Fibroblast of skin of back (primary cell): ENCODE results near the gene CD58.

ENCODE experiments used
- DNase-seq: peaks from one replicate; pipeline ENCODE4 v3.0.0-alpha.2; 2013

The CD58 gene

GRCh38 chr1:116491700-116492357 lies 79.0 kb downstream of the CD58 start:
- DNase-seq: no peak

DNA sequence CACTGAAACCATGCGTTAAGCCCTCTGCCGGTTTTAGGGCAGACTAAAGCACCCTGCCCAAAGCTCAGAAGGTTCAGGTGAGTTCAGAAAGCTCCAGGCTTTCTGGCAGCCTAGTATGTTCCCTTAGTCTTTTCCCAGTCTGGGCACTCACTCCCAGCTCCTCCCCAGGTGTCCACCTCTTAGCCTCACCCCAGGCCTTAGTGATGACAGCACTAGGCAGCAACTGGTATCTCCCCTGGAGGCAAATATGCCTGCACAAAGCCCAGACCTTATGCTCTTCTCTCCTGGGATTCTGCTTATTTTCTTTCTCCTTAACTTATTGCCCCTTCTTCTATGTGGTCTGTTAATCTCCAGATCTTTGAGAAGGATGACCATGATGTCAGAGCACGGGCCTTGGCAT lies 80.2 kb downstream of the CD58 start:
- no peak for DNase-seq

GRCh38 chr1:116489231-116489697 lies 81.6 kb downstream of the CD58 start:
- no peak for DNase-seq

DNA sequence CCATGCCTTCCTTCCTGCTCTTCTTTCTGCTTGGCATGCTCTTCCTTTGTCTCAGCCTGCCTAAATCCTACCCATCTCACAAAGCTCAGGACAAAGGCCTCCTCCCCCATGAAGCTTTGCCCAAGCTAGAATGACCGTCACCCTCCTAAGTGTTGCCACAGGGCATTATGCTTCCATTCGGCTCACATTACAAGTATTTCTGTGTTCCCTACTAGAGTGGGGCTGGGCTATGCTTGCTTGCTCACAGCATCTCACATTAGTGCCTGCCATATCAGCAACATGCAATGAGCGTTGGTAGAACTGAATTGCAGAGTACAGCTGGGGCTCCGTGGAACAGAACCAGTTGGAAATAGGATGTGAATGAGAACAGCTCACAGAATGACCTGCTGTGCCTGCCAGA lies 82.8 kb downstream of the CD58 start:
- DNase-seq: no peak

GRCh38 chr1:116487583-116487982 lies 83.2 kb downstream of the CD58 start:
- DNase-seq: no peak

GRCh38 chr1:116487031-116487430 lies 83.8 kb downstream of the CD58 start:
- DNase-seq: no peak

GRCh38 chr1:116486424-116486823 lies 84.4 kb downstream of the CD58 start:
- DNase-seq: peak; percentile 76

GRCh38 chr1:116485976-116486375 lies 84.8 kb downstream of the CD58 start:
- no peak for DNase-seq

- DNase-seq: peak; percentile 80
These were observed 85.6 kb downstream of the CD58 start for GRCh38 chr1:116485071-116485735.

DNA sequence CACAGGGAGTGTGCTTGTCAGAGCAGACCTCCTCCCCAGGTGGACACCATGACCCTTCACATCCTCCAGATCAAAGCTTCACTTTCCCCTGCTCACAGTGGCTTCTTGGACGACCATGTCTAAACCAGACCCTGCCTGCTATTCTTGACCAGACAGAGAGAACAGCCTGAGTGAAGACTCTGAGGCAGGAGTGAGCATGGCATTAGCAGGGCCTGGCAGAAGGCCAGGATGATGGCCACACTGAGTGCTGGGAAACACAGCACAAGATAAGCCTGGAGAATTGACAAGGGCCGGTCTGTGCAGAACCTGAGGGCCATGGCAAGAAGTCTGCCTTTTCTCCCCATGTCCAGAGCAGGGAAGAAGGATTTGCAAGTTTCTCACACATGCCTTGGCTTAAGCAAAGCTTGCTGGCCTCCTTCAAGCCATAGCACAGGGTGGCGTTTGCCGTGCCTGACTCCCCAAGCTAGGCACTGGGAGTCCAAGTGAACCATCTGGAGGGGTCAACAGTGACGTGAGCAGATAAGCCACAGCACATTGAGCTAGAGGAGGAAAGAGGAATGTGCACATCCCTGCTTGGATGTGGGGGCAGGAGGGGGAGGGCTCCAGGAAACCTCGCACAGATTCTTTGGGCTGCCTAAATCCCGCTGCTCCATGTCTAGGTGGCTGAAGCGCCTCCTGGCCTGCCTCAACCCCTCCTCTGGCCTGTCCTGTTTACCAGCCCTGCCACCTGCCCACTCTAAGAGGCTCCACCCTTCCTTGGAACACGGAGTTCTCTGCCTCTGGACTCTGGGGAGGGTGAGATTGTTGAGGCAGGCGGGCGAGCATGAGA lies 87.1 kb downstream of the CD58 start:
- no peak for DNase-seq

GRCh38 chr1:116482490-116482889 lies 88.3 kb downstream of the CD58 start:
- no peak for DNase-seq

DNA sequence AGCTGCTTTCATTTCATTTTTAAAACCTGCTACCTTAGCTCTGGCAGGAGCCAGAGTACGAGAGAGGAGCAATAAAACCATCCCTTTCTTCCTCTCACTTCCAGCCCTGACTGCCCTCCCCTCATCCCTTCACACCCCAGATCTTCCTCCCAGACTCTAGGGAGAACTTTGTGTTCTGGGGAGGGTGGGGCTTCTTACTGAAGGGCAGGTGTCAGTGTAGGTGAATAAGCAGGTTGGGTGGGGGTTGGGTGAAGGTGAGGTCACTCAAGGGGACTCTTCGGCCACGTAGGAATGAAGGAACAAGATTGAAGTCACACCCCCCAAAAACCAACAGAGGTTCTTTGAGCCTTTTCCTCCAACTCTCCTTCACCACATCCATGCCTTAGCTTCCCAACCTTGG lies 88.9 kb downstream of the CD58 start:
- no peak for DNase-seq

- DNase-seq: no peak
These were observed 92.2 kb downstream of the CD58 start for GRCh38 chr1:116478621-116479020.

DNA sequence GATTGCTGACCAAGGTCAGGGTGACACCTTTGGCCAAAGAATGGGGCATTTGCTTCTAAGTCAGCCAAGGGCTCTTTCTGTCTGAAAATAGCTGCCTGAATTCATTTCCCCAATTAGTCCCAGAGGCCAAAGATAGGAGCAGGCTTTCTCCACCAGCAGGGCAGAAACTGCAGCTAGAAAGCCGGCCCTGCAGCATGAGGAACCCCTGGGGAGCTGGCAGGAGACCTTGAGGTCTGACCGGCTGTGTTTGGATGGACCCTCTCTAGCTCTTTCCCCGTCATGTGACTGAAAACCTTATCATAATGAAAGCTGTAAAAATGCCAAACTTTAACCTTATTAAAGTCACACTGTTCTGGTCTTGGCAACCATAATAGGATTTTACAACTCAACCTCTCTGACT lies 93.4 kb downstream of the CD58 start:
- no peak for DNase-seq

- no peak for DNase-seq
These were observed 94.5 kb downstream of the CD58 start for GRCh38 chr1:116476321-116476720.

DNA sequence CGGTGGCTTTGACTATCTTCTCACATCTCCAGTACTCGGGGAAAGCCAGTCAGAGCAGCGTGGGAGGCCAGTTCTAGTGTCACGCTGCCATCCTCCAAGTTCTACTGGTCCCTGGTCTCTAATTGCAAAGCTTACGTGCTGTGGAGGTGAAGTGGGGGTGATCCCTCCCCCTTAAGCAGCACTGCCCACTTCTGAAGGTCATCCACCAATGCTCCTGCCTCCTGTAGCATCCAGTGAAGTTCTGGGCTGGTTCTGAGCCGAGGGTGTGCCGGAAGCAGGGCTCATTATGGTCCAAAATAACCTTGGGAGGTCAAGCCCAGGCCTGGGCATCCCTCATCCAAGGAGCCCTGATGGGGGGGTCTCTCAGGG lies 95.0 kb downstream of the CD58 start:
- DNase-seq: no peak

DNA sequence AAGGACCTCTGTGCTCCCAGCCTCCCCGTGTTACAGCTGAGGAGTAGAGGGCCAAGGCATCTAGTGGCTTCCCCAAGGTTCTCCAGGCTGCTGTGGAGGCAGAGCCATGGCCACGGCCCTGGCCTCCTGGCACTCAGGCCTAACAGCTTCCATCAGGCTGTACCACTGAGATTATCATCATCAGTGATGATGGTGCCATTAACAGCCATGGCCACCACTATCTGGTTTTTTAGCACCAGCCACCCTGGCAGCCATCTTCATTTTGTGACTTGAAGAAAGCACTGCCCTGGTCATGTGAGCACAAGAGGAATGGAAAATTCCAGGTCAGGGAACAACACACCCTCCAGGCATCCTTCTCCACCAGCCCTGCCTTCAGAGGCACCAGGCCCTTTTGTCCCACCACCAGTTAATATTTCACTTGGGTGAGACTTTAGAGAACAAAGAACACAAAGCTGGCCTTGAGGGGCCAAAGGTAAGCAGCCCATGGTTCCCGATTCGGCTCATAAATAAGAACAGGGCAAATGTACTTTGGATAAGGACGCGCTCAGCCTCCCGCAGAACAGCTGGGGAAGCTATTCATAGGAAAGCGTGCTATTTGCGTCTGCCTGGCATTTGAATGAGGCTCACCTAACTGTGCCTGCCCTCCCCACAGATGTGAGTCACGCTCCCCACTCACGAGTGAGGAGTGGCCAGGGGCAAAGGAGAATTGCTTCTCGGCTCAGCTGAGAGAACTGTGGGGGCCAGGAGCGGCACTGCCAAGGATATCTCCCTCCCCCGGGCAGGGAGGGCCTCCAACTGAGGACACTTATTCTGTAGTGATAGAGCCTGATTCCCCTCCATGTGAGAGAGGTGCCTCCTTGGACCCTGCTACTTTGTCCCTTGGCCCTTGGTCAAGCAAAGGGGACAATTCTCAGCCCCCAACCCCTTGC lies 95.6 kb downstream of the CD58 start:
- DNase-seq: no peak

DNA sequence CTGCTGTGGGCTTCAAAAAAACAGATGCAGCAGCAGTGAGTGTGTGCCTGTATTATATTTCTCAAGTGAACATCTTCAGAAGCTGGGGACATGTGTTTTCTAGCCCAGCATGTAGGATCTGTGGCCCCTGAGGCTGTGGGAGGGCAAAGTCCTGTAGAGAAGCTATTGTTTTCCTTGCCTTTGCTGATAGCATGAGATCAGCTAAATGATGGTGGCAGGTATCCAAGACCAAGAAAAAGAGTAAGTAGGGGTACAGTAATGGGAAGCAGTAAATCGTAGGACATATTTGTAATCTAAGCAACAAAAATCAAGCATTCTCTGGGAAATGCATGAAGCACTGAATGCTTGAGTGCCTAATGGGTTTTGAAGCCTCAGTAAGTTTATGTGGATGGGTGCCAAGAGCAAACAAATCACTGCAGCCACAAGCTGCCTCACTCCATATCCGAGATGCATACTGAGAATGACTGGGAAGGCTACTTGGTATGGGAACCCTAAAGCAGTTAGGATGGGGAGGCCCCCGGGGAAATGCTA lies 98.3 kb downstream of the CD58 start:
- no peak for DNase-seq

DNA sequence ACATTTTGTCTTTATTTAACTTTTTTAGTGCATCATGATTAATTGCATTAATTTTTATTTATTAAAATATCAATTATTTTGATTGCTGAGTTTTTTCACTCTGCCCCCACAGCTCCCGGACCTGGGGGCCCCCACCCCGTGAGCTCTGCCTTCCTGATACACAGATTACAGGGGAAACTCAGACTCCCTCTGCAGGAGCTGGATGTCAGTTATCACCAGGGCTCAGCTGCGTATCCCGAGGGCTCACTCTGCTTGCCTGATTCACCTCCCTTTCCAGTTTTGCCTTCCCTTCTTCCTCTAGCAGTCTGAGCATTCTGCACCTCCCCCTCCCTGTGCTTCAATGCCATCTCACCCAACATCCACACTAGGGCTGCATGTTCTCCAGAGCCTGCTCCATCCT lies 99.6 kb downstream of the CD58 start:
- no peak for DNase-seq

GRCh38 chr1:116470671-116471070 lies 100.2 kb downstream of the CD58 start:
- no peak for DNase-seq

DNA sequence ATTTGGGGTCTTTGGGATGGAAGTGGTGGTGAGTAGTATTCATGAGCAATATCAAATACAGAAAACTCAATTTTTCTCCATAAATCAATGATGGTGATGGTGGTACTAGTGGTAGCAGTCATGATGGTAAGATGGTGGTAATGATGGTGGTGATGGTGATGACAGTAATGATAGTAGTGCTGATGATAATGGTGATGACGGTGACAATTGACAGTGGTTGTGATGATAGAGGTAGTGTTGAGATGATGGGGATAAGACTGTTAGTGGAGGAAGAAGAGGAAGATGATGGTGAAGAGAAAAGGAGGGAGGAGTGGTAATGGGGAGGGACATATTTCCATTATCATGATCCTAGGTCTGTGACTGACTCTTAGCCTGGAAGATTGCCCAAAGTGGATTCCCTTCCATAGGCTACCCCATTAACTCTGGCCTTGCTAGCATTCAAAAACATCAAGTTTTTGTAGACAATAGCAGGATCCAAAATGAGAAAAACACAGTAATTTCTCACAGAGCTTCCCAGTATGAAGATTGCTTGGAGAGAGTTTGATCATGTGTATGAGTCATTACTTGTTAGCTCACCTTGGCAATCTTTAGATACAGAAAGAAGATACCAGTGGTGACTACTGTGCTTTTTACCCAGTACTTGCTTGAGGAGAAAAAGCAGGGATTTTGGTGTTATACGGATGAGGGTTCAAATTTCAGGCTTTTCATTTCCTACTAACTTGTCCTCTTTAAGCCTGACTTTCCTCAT lies 103.8 kb downstream of the CD58 start:
- DNase-seq: no peak
